SK-N-SH treated with all-trans-retinoic acid at 6 μM for 48 hours (cell line): Measurements from ENCODE around the gene EHBP1.

Source experiments
- ATAC-seq: fragments of 200-7000 bp; cut with Tn5 transposase; 3 replicates; pipeline ENCODE4 v1.9.1; 2020; ENCODE audit warnings: mild to moderate bottlenecking, moderate library complexity
- ARNTL ChIP-seq: fragments of 450-650 bp; formaldehyde crosslinking; IDR thresholded peaks from 2 replicates; pipeline ENCODE4 v1.5.0; 2020; ENCODE audit warnings: low read depth, mild to moderate bottlenecking, moderate library complexity, borderline replicate concordance
- BACH2 ChIP-seq: fragments of 250-450 bp; sonication (Bioruptor Pico); IDR thresholded peaks from 2 replicates; pipeline ENCODE4 v1.9.0; 2021; ENCODE audit warnings: mild to moderate bottlenecking, borderline replicate concordance
- CSDC2 ChIP-seq: fragments of 250-450 bp; sonication (Bioruptor Pico); IDR thresholded peaks from 2 replicates; pipeline ENCODE4 v1.5.0; 2020; ENCODE audit warnings: mild to moderate bottlenecking, moderate library complexity
- ESRRG ChIP-seq: fragments of 250-450 bp; sonication (Bioruptor Pico); IDR thresholded peaks from 2 replicates; pipeline ENCODE4 v1.6.1; 2021; ENCODE audit warnings: mild to moderate bottlenecking
- GLIS3 ChIP-seq: fragments of 250-450 bp; sonication (Bioruptor Pico); IDR thresholded peaks from 2 replicates; pipeline ENCODE4 v1.5.0; 2020; ENCODE audit warnings: mild to moderate bottlenecking, moderate library complexity
- ISL1 ChIP-seq: fragments of 250-450 bp; sonication (Bioruptor Pico); IDR thresholded peaks from 2 replicates; pipeline ENCODE4 v2.1.2; 2022; ENCODE audit warnings: mild to moderate bottlenecking, moderate library complexity
- OSR1 ChIP-seq: fragments of 250-450 bp; sonication (Bioruptor Pico); IDR thresholded peaks from 2 replicates; pipeline ENCODE4 v1.8.0; 2022; ENCODE audit warnings: moderate library complexity, mild to moderate bottlenecking, inconsistent platforms
- PPARA ChIP-seq: fragments of 250-450 bp; sonication (Bioruptor Pico); IDR thresholded peaks from 2 replicates; pipeline ENCODE4 v1.5.0; 2020; ENCODE audit warnings: mild to moderate bottlenecking, borderline replicate concordance
- SNAI2 ChIP-seq: fragments of 250-450 bp; sonication (Bioruptor Pico); IDR thresholded peaks from 2 replicates; pipeline ENCODE4 v1.5.0; 2020; ENCODE audit warnings: mild to moderate bottlenecking, moderate library complexity
- TCF4 ChIP-seq: fragments of 250-450 bp; sonication (Bioruptor Pico); IDR thresholded peaks from 2 replicates; pipeline ENCODE4 v1.8.0; 2021; ENCODE audit warnings: mild to moderate bottlenecking, moderate library complexity, borderline replicate concordance
- ZC3H10 ChIP-seq: fragments of 250-450 bp; sonication (Bioruptor Pico); IDR thresholded peaks from 2 replicates; pipeline ENCODE4 v1.5.1; 2021; ENCODE audit warnings: mild to moderate bottlenecking, moderate library complexity
- ZFP3 ChIP-seq: fragments of 250-450 bp; sonication (Bioruptor Pico); IDR thresholded peaks from 2 replicates; pipeline ENCODE4 v1.5.0; 2020; ENCODE audit warnings: mild to moderate bottlenecking, moderate library complexity
- ZNF565 ChIP-seq: fragments of 450-650 bp; formaldehyde crosslinking; conservative IDR thresholded peaks from 2 replicates; pipeline ENCODE4 v1.5.0; 2020; ENCODE audit warnings: low read depth, mild to moderate bottlenecking, moderate library complexity
- ZNF70 ChIP-seq: fragments of 450-650 bp; formaldehyde crosslinking; IDR thresholded peaks from 2 replicates; pipeline ENCODE4 v1.5.0; 2020; ENCODE audit warnings: mild to moderate bottlenecking, moderate library complexity
- ZNF8 ChIP-seq: fragments of 450-650 bp; formaldehyde crosslinking; IDR thresholded peaks from 2 replicates; pipeline ENCODE4 v1.5.0; 2020; ENCODE audit warnings: mild to moderate bottlenecking, moderate library complexity
- TF ChIP-seq, protein P1 (sequence below): fragments of 250-450 bp; sonication (Bioruptor Pico); IDR thresholded peaks from 2 replicates; pipeline ENCODE4 v1.8.0; 2021; ENCODE audit warnings: low read depth, mild to moderate bottlenecking, moderate library complexity, borderline replicate concordance
- TF ChIP-seq, protein P2 (sequence below): fragments of 250-450 bp; sonication (Bioruptor Pico); IDR thresholded peaks from 2 replicates; pipeline ENCODE4 v1.5.0; 2020; ENCODE audit warnings: mild to moderate bottlenecking, moderate library complexity
- TF ChIP-seq, protein P3 (sequence below): fragments of 250-450 bp; sonication (Bioruptor Pico); IDR thresholded peaks from 2 replicates; pipeline ENCODE4 v1.5.1; 2020; ENCODE audit warnings: low read depth, mild to moderate bottlenecking, moderate library complexity
- TF ChIP-seq, protein P4 (sequence below): fragments of 250-450 bp; sonication (Bioruptor Pico); IDR thresholded peaks from 2 replicates; pipeline ENCODE4 v1.8.0; 2020; ENCODE audit warnings: mild to moderate bottlenecking, moderate library complexity, borderline replicate concordance

The EHBP1 gene

DNA sequence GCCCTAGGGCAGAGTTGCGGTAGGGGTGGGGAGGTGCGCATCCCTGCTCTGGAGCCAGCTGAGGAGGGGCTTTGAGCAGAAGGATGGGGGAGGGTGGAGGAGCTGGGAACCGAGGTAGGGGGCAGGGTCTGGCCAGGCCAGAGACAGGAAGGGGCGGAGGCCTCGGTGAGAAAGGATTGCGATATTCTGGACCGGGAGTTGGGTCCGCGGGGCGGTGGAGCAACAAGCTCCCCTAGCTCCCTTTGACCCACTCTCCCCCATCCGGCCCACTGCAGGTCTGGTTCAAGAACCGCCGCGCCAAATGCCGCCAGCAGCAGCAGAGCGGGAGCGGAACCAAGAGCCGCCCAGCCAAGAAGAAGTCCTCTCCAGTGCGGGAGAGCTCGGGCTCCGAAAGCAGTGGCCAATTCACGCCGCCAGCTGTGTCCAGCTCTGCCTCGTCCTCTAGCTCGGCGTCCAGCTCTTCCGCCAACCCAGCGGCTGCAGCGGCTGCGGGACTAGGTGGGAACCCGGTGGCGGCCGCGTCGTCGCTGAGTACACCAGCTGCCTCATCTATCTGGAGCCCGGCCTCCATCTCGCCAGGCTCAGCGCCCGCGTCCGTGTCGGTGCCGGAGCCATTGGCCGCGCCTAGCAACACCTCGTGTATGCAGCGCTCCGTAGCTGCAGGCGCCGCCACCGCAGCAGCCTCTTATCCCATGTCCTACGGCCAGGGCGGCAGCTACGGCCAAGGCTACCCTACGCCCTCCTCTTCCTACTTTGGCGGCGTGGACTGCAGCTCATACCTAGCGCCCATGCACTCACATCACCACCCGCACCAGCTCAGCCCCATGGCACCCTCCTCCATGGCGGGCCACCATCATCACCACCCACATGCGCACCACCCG, 350.0 kb downstream of the EHBP1 start:
- peak; percentile 6; the same call in 2 of the 3 replicates for ATAC-seq
- TF ChIP-seq OSR1 (CRISPR knock-in tag) (no peak), ZFP3 (CRISPR knock-in tag) (no peak), CSDC2 (no peak), BACH2 (CRISPR knock-in tag) (no peak), ISL1 (CRISPR knock-in tag) (no peak), ESRRG (CRISPR knock-in tag) (no peak)
- TF ChIP-seq, protein P1, sequence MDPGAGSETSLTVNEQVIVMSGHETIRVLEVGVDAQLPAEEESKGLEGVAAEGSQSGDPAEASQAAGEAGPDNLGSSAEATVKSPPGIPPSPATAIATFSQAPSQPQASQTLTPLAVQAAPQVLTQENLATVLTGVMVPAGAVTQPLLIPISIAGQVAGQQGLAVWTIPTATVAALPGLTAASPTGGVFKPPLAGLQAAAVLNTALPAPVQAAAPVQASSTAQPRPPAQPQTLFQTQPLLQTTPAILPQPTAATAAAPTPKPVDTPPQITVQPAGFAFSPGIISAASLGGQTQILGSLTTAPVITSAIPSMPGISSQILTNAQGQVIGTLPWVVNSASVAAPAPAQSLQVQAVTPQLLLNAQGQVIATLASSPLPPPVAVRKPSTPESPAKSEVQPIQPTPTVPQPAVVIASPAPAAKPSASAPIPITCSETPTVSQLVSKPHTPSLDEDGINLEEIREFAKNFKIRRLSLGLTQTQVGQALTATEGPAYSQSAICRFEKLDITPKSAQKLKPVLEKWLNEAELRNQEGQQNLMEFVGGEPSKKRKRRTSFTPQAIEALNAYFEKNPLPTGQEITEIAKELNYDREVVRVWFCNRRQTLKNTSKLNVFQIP (CRISPR knock-in tag): no peak
- TF ChIP-seq, protein P2, sequence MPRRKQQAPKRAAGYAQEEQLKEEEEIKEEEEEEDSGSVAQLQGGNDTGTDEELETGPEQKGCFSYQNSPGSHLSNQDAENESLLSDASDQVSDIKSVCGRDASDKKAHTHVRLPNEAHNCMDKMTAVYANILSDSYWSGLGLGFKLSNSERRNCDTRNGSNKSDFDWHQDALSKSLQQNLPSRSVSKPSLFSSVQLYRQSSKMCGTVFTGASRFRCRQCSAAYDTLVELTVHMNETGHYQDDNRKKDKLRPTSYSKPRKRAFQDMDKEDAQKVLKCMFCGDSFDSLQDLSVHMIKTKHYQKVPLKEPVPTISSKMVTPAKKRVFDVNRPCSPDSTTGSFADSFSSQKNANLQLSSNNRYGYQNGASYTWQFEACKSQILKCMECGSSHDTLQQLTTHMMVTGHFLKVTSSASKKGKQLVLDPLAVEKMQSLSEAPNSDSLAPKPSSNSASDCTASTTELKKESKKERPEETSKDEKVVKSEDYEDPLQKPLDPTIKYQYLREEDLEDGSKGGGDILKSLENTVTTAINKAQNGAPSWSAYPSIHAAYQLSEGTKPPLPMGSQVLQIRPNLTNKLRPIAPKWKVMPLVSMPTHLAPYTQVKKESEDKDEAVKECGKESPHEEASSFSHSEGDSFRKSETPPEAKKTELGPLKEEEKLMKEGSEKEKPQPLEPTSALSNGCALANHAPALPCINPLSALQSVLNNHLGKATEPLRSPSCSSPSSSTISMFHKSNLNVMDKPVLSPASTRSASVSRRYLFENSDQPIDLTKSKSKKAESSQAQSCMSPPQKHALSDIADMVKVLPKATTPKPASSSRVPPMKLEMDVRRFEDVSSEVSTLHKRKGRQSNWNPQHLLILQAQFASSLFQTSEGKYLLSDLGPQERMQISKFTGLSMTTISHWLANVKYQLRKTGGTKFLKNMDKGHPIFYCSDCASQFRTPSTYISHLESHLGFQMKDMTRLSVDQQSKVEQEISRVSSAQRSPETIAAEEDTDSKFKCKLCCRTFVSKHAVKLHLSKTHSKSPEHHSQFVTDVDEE: no peak
- TF ChIP-seq, all 23 proteins: peak for 0

DNA sequence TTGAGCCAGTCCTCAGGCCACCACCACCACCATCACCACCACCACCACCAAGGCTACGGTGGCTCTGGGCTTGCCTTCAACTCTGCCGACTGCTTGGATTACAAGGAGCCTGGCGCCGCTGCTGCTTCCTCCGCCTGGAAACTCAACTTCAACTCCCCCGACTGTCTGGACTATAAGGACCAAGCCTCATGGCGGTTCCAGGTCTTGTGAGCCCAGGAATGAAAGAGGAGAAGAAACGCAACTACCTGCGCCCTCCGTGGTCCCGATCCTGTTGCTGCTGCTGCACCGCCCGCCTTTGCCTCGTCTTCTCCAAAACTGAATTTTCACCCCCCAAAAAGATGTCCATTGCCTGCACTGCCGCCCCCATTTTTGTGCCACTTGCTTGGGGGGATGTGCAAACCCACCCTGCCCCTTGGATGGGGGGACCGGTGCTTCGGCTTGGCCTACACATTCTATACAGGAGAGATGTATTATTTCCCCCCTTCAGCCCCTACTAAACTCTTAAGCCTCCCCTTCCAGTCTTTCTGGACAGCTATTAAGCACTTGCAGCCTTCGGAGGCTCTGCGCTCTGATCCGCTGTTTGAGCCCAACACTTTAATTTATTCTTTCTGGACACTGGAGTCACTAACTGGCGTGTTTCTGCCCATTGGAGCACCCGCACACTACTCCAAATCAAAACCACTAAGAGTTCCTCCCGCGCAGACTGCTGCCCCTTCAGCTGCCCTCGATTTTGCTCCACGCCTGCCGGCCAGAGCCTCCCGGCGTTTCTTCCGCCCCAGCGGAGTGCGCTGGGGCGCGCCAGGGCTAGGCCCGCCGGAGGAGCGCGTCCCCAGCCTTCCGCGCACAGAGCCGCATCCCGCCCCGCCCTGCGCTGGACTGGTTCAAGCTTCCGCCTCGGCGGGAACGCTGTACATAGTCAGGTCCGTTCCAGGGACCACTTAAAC, 350.9 kb downstream of the EHBP1 start:
- peak; percentile 8; the same call in 1 of the 3 replicates for ATAC-seq

More for the DNA sequence above, 350.9 kb downstream of the EHBP1 start:
- TF ChIP-seq BACH2 (CRISPR knock-in tag) (no peak), ZNF8 (CRISPR knock-in tag) (no peak), ZC3H10 (CRISPR knock-in tag) (no peak), OSR1 (CRISPR knock-in tag) (no peak), GLIS3 (CRISPR knock-in tag) (no peak), ZNF565 (CRISPR knock-in tag) (no peak), TCF4 (CRISPR knock-in tag) (no peak), ZNF70 (CRISPR knock-in tag) (no peak), ESRRG (CRISPR knock-in tag) (no peak), ISL1 (CRISPR knock-in tag) (no peak), ZFP3 (CRISPR knock-in tag) (no peak), PPARA (CRISPR knock-in tag) (no peak), CSDC2 (no peak), ARNTL (CRISPR knock-in tag) (no peak), SNAI2 (no peak)
- TF ChIP-seq, protein P3, sequence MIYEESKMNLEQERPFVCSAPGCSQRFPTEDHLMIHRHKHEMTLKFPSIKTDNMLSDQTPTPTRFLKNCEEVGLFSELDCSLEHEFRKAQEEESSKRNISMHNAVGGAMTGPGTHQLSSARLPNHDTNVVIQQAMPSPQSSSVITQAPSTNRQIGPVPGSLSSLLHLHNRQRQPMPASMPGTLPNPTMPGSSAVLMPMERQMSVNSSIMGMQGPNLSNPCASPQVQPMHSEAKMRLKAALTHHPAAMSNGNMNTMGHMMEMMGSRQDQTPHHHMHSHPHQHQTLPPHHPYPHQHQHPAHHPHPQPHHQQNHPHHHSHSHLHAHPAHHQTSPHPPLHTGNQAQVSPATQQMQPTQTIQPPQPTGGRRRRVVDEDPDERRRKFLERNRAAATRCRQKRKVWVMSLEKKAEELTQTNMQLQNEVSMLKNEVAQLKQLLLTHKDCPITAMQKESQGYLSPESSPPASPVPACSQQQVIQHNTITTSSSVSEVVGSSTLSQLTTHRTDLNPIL: no peak
- TF ChIP-seq, protein P4, sequence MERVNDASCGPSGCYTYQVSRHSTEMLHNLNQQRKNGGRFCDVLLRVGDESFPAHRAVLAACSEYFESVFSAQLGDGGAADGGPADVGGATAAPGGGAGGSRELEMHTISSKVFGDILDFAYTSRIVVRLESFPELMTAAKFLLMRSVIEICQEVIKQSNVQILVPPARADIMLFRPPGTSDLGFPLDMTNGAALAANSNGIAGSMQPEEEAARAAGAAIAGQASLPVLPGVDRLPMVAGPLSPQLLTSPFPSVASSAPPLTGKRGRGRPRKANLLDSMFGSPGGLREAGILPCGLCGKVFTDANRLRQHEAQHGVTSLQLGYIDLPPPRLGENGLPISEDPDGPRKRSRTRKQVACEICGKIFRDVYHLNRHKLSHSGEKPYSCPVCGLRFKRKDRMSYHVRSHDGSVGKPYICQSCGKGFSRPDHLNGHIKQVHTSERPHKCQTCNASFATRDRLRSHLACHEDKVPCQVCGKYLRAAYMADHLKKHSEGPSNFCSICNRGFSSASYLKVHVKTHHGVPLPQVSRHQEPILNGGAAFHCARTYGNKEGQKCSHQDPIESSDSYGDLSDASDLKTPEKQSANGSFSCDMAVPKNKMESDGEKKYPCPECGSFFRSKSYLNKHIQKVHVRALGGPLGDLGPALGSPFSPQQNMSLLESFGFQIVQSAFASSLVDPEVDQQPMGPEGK (CRISPR knock-in tag): no peak
- TF ChIP-seq, protein P1 (CRISPR knock-in tag): no peak
- TF ChIP-seq, protein P2: no peak
- TF ChIP-seq, all 23 proteins: peak for 0
